HCT116 (cell line): ENCODE results near the gene SNX22.

Experiments
- CTCF ChIP-seq, 3 experiments: fragments of 200-600 bp in 1 of 3; sonication (generic) in 1 of 3; IDR thresholded peaks in 2 of 3; conservative IDR thresholded peaks in 1 of 3; 2 replicates each; pipeline ENCODE4 v1.5.1; 2012 to 2017; ENCODE audit warnings: low read depth in 2 of 3, low read length in 2 of 3, antibody characterized with exemption in 1 of 3, borderline replicate concordance in 1 of 3, control low read depth in 1 of 3, mild to moderate bottlenecking in 1 of 3, mixed read lengths in 1 of 3, mixed run types in 1 of 3, moderate library complexity in 1 of 3; ENCODE audit not compliant: insufficient read depth in 1 of 3
- EZH2 ChIP-seq: fragments of 200-600 bp; sonication (generic); IDR thresholded peaks from 2 replicates; pipeline ENCODE4 v1.6.1; 2017; ENCODE audit warnings: antibody characterized with exemption, mixed run types
- POLR2AphosphoS5 ChIP-seq: IDR thresholded peaks from 2 replicates; pipeline ENCODE4 v1.6.1; 2011; ENCODE audit warnings: mild to moderate bottlenecking, low read depth, low read length, moderate library complexity
- SRF ChIP-seq: IDR thresholded peaks from 2 replicates; pipeline ENCODE4 v1.6.1; 2012; ENCODE audit warnings: low read depth

GRCh38 chr15:64132217-64132616 lies 19.3 kb upstream of the SNX22 start:
- no peak for TF ChIP-seq CTCF (IDR thresholded peaks at IDR 0.05 in 2 of 3, conservative IDR thresholded peaks at IDR 0.05 in 1 of 3; ENCODE audit: borderline replicate concordance in 1 of 3, insufficient read depth in 1 of 3, low read depth in 2 of 3, low read length in 2 of 3)
- TF ChIP-seq EZH2: no peak
- no peak for TF ChIP-seq POLR2AphosphoS5
- TF ChIP-seq SRF: no peak
